ENCODE measurements around the gene BEX1.
"Not testable (repeated sequence)": the region's sequence is repeated elsewhere in the genome, so short reads cannot be mapped to it uniquely, and the experiment has no call there.

Gene BEX1

GRCh38 chrX:103063918-103064434, at the start of gene BEX1:
BEX1 (minus strand) TSS chrX:103064171; CDS start chrX:103063274, 897 bp downstream.
- in situ Hi-C loops (cut with MboI; ENCODE audit: low sequenced_read_pairs): no loop called here

GRCh38 chrX:103109497-103109896, 45.5 kb upstream of the BEX1 start:
- in situ Hi-C loops (cut with MboI; ENCODE audit: low sequenced_read_pairs): not testable (repeated sequence)

- in situ Hi-C loops (cut with MboI; ENCODE audit: low sequenced_read_pairs): no loop called here
Observed at GRCh38 chrX:103107836-103108235, 43.9 kb upstream of the BEX1 start.

- in situ Hi-C loops (cut with MboI; ENCODE audit: low sequenced_read_pairs): not testable (repeated sequence)
Observed at GRCh38 chrX:103107227-103107737, 43.3 kb upstream of the BEX1 start.

- in situ Hi-C loops (cut with MboI; ENCODE audit: low sequenced_read_pairs): not testable (repeated sequence)
Observed at GRCh38 chrX:103104370-103104769, 40.4 kb upstream of the BEX1 start.

- in situ Hi-C loops (cut with MboI; ENCODE audit: low sequenced_read_pairs): not testable (repeated sequence)
Observed at GRCh38 chrX:103103866-103104265, 39.9 kb upstream of the BEX1 start.

- in situ Hi-C loops (cut with MboI; ENCODE audit: low sequenced_read_pairs): no loop called here
Observed at GRCh38 chrX:103101299-103102042, 37.5 kb upstream of the BEX1 start.

- in situ Hi-C loops (cut with MboI; ENCODE audit: low sequenced_read_pairs): no loop called here
Observed at GRCh38 chrX:103100484-103100883, 36.5 kb upstream of the BEX1 start.

GRCh38 chrX:103099691-103100090, 35.7 kb upstream of the BEX1 start:
- in situ Hi-C loops (cut with MboI; ENCODE audit: low sequenced_read_pairs): no loop called here

GRCh38 chrX:103098488-103098887, 34.5 kb upstream of the BEX1 start:
- in situ Hi-C loops (cut with MboI; ENCODE audit: low sequenced_read_pairs): no loop called here

GRCh38 chrX:103092942-103093341, 29.0 kb upstream of the BEX1 start, which contains the start of gene NXF3:
NXF3 (minus strand) TSS chrX:103093143; CDS start chrX:103093023, 120 bp downstream.
- in situ Hi-C loops (cut with MboI; ENCODE audit: low sequenced_read_pairs): no loop called here

GRCh38 chrX:103081051-103081450, 17.1 kb upstream of the BEX1 start:
- in situ Hi-C loops (cut with MboI; ENCODE audit: low sequenced_read_pairs): no loop called here

- in situ Hi-C loops (cut with MboI; ENCODE audit: low sequenced_read_pairs): no loop called here
Observed at GRCh38 chrX:103073467-103073866, 9.5 kb upstream of the BEX1 start.

- in situ Hi-C loops (cut with MboI; ENCODE audit: low sequenced_read_pairs): no loop called here
Observed at GRCh38 chrX:103066606-103067005, 2.6 kb upstream of the BEX1 start.

- in situ Hi-C loops (cut with MboI; ENCODE audit: low sequenced_read_pairs): no loop called here
Observed at GRCh38 chrX:103063191-103063845, 653 bp downstream of the BEX1 start.

- in situ Hi-C loops (cut with MboI; ENCODE audit: low sequenced_read_pairs): no loop called here
Observed at GRCh38 chrX:103061486-103061885, 2.5 kb downstream of the BEX1 start.

- in situ Hi-C loops (cut with MboI; ENCODE audit: low sequenced_read_pairs): no loop called here
Observed at GRCh38 chrX:103056902-103057301, 7.1 kb downstream of the BEX1 start.

GRCh38 chrX:103052625-103053024, 11.3 kb downstream of the BEX1 start:
- in situ Hi-C loops (cut with MboI; ENCODE audit: low sequenced_read_pairs): no loop called here

GRCh38 chrX:103051260-103051789, 12.6 kb downstream of the BEX1 start:
- in situ Hi-C loops (cut with MboI; ENCODE audit: low sequenced_read_pairs): no loop called here

- in situ Hi-C loops (cut with MboI; ENCODE audit: low sequenced_read_pairs): not testable (repeated sequence)
Observed at GRCh38 chrX:103033371-103033770, 30.6 kb downstream of the BEX1 start.

GRCh38 chrX:103017542-103017941, 46.4 kb downstream of the BEX1 start:
- in situ Hi-C loops (cut with MboI; ENCODE audit: low sequenced_read_pairs): no loop called here

- in situ Hi-C loops (cut with MboI; ENCODE audit: low sequenced_read_pairs): no loop called here
Observed at GRCh38 chrX:103012945-103013344, 51.0 kb downstream of the BEX1 start.
